ENCODE results near the gene SIRPB2. TPM values are rescaled to one million over a fixed set of nuclear protein-coding genes. Genes with fewer than 3 reads are reported as not detected.

Gene SIRPB2
- total RNA-seq, 2 donors from 2014 or later = 11.0 to 29.8 TPM

DNA sequence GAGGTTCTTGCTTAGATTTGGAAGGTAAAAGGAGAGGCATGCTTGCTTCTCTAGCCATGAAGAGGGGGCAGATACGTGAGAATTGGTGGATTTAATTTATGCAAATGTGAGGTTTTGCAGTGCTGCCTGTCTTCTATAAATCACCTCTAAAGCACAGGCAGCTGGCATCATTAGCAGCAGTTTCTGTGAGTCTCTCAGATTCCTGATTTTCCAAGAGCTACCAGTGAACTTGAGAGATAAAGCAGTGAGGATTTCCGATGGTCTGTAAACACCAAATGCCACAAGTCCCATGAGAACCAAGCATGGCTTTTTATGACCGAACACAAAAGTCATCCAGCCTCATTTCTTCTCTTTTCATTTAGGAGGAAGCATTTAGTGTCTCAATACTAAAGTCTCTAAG is 3.2 kb upstream of the SIRPB2 start:
- no peaks in the 10 kb centered on the region for H3K9me3 ChIP-seq
- no peak overlapping the region for H3K27ac ChIP-seq
- H3K27me3 ChIP-seq (replicated peaks; ENCODE audit: insufficient read depth) = no peaks in the 10 kb centered on the region
- no peak for DNase-seq (ENCODE audit: low spot score)
- H3K36me3 ChIP-seq = no peaks in the 10 kb centered on the region
- ATAC-seq (ENCODE audit: insufficient number of reproducible peaks, low FRiP score, low read depth) = no peak
- H3K4me3 ChIP-seq = no peak overlapping the region
- TF ChIP-seq, protein P1, sequence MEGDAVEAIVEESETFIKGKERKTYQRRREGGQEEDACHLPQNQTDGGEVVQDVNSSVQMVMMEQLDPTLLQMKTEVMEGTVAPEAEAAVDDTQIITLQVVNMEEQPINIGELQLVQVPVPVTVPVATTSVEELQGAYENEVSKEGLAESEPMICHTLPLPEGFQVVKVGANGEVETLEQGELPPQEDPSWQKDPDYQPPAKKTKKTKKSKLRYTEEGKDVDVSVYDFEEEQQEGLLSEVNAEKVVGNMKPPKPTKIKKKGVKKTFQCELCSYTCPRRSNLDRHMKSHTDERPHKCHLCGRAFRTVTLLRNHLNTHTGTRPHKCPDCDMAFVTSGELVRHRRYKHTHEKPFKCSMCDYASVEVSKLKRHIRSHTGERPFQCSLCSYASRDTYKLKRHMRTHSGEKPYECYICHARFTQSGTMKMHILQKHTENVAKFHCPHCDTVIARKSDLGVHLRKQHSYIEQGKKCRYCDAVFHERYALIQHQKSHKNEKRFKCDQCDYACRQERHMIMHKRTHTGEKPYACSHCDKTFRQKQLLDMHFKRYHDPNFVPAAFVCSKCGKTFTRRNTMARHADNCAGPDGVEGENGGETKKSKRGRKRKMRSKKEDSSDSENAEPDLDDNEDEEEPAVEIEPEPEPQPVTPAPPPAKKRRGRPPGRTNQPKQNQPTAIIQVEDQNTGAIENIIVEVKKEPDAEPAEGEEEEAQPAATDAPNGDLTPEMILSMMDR (IDR thresholded peaks at IDR 0.05) = no peak
- no peaks in the 10 kb centered on the region for H3K4me1 ChIP-seq (ENCODE audit: control insufficient read depth in 1 of 2, low read depth in 2 of 2)

- DNase-seq (ENCODE audit: low spot score) (no peak), ATAC-seq (ENCODE audit: insufficient number of reproducible peaks, low FRiP score, low read depth) (no peak)
- Histone ChIP-seq H3K9me3 (no peaks in the 10 kb centered on the region), H3K27me3 (replicated peaks; ENCODE audit: insufficient read depth) (no peaks in the 10 kb centered on the region), H3K4me1 (ENCODE audit: control insufficient read depth in 1 of 2, low read depth in 2 of 2) (no peaks in the 10 kb centered on the region), H3K27ac (no peak overlapping the region), H3K4me3 (no peak overlapping the region), H3K36me3 (no peaks in the 10 kb centered on the region)
- TF ChIP-seq, protein P1 (IDR thresholded peaks at IDR 0.05) = no peak
Observed at GRCh38 chr20:1493536-1493935, 2.3 kb upstream of the SIRPB2 start.

- no peak for ATAC-seq (ENCODE audit: insufficient number of reproducible peaks, low FRiP score, low read depth)
- no peaks in the 10 kb centered on the region for H3K27me3 ChIP-seq (replicated peaks; ENCODE audit: insufficient read depth)
- TF ChIP-seq, protein P1 (IDR thresholded peaks at IDR 0.05) = no peak
- peak overlapping the region in 1 of 2 donors; percentile 52 for H3K27ac ChIP-seq
- H3K9me3 ChIP-seq = no peaks in the 10 kb centered on the region
- no peak for DNase-seq (ENCODE audit: low spot score)
- no peaks in the 10 kb centered on the region for H3K4me1 ChIP-seq (ENCODE audit: control insufficient read depth in 1 of 2, low read depth in 2 of 2)
- no peaks in the 10 kb centered on the region for H3K36me3 ChIP-seq
- H3K4me3 ChIP-seq = no peak overlapping the region
Observed at GRCh38 chr20:1491860-1492642, 831 bp upstream of the SIRPB2 start.

GRCh38 chr20:1490643-1491195 is 501 bp downstream of the SIRPB2 start:
- ATAC-seq (ENCODE audit: insufficient number of reproducible peaks, low FRiP score, low read depth) = no peak
- Histone ChIP-seq H3K4me3 (peak overlapping the region; percentile 56), H3K36me3 (no peaks in the 10 kb centered on the region), H3K27me3 (replicated peaks; ENCODE audit: insufficient read depth) (no peaks in the 10 kb centered on the region), H3K27ac (peak overlapping the region in 1 of 2 donors; percentile 52), H3K4me1 (ENCODE audit: control insufficient read depth in 1 of 2, low read depth in 2 of 2) (no peaks in the 10 kb centered on the region), H3K9me3 (no peaks in the 10 kb centered on the region)
- DNase-seq (ENCODE audit: low spot score) = no peak
- TF ChIP-seq, protein P1 (IDR thresholded peaks at IDR 0.05) = no peak

GRCh38 chr20:1489764-1490436 is 1.3 kb downstream of the SIRPB2 start:
- Histone ChIP-seq H3K27ac (peak overlapping the region in 1 of 2 donors; percentile 52), H3K4me1 (ENCODE audit: control insufficient read depth in 1 of 2, low read depth in 2 of 2) (no peaks in the 10 kb centered on the region), H3K4me3 (peak overlapping the region; percentile 56), H3K27me3 (replicated peaks; ENCODE audit: insufficient read depth) (no peaks in the 10 kb centered on the region), H3K9me3 (no peaks in the 10 kb centered on the region), H3K36me3 (no peaks in the 10 kb centered on the region)
- TF ChIP-seq, protein P1 (IDR thresholded peaks at IDR 0.05) = no peak
- DNase-seq (ENCODE audit: low spot score) (no peak), ATAC-seq (ENCODE audit: insufficient number of reproducible peaks, low FRiP score, low read depth) (no peak)
